GM21526 (cell line): Measurements from ENCODE around the gene COA6.
"Not testable (repeated sequence)": the region's sequence is repeated elsewhere in the genome, so short reads cannot be mapped to it uniquely, and the experiment has no call there.

Experiments
- ATAC-seq: cut with Tn5 transposase; IDR thresholded peaks from one replicate; pipeline ENCODE4 v1.9.1; 2021; ENCODE audit warnings: moderate library complexity; ENCODE audit not compliant: unreplicated experiment, low FRiP score

The COA6 gene, protein sequence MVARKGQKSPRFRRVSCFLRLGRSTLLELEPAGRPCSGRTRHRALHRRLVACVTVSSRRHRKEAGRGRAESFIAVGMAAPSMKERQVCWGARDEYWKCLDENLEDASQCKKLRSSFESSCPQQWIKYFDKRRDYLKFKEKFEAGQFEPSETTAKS

DNA sequence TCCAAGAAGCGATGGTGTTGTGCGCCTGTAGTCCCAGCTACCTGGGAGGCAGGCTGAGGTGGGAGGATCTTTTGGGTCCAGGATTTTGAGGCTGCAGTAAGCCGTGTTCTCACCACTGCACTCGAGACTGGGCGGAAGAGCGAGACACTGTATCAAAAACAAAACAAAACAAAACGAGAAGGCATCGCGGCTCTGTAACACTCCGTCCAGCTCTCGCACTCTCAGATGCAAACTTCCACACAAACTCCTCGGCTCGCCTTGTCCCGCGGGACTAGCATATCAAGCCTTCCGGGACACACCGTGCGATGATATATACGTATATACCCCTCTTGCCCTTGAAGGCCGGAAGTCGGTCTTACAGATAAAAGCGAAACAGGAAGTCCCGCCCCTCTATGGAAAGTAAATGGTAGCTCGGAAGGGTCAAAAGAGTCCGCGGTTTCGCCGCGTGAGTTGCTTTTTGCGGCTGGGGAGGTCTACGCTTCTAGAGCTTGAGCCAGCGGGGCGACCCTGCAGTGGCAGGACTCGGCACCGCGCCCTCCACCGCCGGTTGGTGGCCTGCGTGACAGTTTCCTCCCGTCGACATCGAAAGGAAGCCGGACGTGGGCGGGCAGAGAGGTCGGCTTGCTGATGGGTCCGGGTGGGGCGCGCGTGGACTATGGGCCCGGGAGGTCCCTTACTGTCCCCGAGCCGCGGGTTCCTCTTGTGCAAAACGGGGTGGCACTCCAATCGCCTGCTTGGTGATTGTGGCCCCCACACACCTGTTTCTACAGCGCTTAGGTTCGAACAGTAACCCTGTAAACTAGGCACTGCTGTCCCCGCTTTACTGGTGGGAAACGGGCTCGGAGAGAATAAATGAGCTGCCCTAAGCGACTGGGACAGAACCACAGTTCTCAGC is at the start of gene COA6:
Gene COA6, plus strand, starts transcription at position 393 of the 895 bp plus-strand sequence. Its CDS starts 11 bp downstream, at position 404.
- peak; percentile 91 for ATAC-seq

DNA sequence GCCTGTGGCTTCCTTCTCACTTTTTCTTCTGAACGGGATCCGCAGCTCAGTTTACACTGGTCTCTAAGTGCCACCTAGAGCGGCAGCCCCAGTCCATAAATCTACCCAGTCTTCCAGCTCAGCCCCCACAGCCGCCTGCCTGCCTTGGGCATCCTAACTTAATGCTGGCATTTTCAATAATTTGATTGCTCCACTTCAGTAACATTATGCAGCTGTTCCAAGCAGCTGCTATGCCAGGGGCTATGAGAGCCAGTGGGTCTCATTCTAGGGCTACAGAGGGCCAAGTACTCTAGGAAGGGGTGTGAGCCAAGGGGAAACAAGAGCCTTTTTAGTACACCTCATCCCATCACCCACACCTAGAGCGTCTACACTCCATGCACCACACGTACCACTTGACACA is 48.4 kb upstream of the COA6 start:
- no peak for ATAC-seq

DNA sequence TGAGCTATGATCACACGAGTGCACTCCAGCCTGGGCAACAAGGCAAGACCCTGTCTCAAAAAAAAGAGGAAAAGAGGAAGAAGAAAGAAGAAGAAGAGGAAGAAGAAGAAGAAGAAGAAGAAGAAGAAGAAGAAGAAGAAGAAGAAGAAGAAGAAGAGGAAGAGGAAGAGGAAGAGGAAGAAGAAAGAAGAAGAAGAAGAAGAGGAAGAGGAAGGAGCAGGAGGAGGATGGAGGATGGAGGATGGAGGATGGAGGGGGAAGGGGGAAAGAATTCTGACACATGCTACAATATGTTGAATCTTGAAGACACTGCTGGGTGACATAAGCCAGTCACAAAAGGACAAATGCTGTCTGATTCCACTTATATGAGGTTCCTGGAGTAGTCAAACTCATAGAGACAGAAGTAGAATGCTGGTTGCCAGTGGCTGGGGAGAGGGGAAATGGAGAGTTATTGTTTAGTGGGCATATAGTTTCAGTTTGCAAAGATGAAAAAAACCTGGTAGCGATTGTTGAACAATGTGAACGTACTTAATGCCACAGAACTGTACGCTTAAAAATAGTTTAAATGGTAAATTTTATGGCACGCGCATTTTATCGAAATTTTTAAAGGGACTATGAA is 47.3 kb upstream of the COA6 start:
- ATAC-seq, result no peak

DNA sequence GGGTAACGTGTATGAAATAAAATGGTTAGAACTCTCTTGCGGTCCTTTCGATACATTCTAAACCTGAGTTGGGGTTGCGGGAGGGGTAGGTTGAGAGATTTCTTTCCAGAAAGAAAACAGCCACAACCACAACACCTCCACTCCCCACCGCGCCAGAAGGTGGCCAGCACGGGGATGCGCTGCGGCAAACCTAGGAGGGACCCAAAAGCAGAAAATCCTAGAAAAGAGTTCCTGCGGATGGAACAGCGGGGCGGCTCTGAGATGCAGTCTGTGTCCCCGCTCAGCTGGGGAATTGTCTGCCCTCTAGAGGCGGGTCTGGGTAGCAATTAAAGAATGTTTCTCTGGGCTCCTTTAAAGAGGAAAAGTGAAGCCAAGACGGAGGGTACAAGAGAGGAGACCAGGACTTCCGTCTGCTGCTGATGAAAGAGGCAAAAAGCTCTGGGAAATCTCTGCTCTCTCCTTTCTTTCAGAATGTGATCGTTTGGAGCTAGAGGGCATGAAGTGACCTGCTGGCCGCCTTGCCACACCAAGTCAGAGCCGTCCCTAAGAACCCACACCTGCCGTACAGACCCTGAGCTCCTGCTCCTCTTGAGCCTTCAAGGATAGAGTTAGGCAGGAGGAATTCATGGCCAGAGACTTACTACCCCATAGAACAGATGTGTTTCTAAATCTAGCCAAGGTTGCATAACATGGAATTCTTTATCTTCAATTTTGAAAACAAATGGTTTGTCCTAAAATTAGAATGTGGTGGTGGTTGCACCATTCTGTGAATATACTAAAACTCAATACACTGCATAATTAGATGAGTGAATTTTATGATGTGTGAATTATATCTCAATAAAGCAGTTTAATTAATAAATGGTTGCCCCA is 46.5 kb upstream of the COA6 start:
- no peak for ATAC-seq

DNA sequence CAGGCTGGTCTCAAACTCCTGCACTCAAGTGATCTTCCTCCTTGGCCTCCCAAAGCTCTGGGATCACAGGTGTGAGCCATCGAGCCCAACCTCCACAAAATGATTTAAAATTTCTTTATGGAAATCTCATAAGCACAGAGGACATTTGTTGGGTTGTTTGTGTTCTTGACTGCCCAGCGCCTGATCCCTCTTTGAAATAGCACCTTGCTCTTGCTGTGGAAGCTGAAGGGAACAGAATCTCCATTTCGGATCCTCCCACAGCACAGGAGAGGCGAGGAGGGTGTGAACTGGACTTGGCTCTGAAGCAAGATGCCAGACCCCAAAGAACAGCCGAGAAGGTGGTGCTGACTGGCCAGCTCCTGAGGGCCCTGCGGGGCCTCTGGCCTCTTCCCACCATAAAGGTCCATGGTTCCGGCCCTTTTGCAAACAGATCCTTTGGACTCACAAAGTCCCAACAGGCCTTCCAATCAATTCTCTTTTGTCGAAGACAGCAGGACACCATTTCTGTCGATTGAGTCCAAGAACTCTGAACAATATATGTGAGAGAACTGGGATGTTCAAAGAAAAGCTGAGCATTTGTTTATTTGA is 45.6 kb upstream of the COA6 start:
- ATAC-seq, result no peak

DNA sequence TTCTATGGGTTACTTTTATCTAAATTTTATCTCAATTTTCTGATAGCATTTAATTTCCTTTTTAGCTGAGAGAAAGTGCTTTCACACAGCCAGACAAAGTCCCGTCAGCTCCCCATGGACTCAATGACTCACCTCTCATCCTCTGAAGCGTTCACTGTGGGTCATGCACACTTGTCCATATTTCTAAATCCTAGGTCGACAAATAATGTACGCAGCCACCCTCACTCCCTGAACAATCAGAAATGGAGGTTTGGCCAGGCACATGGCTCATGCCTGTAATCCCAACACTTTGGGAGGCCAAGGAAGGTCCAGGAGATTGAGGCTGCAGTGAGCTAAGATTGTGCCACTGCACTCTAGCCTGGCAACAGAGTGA is 42.4 kb upstream of the COA6 start:
- no peak for ATAC-seq

GRCh38 chr1:234331507-234331906 is 41.7 kb upstream of the COA6 start:
- no peak for ATAC-seq

GRCh38 chr1:234336359-234336758 is 36.9 kb upstream of the COA6 start:
- ATAC-seq, result no peak

DNA sequence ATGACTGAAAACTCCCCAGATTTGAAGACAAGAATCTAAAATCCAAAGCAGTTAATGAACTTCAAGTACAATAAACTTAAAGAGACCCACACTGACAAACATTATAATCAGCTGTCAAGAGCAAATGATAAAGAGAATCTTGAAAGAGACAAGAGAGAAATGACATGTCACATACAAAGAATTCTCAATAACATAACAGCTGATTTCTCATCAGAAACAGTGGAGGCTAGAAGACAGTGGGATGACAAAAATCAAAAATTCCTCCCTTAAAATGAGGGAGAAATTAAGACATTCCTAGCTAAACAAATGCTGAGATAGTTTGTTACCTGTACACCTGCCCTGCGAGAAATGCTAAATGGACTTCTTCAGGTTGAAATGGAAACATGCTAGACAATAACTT is 36.0 kb upstream of the COA6 start:
- no peak for ATAC-seq

DNA sequence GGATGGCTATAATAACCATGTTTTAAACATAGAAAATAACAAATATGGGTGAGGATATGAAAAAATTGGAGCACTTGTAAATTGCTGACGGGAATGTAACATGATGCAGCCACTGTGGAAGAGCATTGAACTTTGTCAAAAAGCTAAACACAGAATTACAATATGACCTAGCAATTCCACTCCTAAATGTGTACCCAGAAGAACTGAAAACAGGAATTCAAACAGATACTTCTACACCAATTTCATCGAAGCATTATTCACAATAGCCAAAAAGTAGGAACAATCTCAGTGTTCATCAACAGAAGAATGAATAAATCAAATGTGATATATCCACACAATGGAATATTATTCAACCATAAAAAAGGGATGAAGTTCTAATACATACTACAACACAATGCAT is 32.7 kb upstream of the COA6 start:
- ATAC-seq, result no peak

GRCh38 chr1:234342774-234343173 is 30.5 kb upstream of the COA6 start:
- no peak for ATAC-seq

- ATAC-seq, result no peak
Observed at GRCh38 chr1:234345237-234345636, 28.0 kb upstream of the COA6 start.

DNA sequence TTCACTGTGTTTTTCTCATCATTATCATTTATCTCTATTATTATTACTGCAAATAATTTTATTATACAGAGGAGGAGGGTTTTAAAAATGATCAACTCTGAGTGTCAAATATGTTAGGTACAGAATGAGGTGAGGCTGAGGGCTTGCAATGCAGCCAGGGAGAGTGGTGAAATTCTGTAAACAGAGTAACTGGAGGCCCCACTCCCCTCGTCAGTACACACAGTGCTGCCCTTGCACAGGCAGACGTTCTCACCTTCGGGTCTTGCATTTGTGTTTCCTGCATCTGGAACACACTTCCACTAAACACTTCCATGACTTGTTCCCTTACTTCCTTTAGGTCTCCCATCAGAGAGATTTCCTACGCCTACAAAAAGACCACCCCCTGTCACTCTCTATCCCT is 24.3 kb upstream of the COA6 start:
- ATAC-seq, result no peak

- no peak for ATAC-seq
Observed at GRCh38 chr1:234355782-234356510, 17.3 kb upstream of the COA6 start.

DNA sequence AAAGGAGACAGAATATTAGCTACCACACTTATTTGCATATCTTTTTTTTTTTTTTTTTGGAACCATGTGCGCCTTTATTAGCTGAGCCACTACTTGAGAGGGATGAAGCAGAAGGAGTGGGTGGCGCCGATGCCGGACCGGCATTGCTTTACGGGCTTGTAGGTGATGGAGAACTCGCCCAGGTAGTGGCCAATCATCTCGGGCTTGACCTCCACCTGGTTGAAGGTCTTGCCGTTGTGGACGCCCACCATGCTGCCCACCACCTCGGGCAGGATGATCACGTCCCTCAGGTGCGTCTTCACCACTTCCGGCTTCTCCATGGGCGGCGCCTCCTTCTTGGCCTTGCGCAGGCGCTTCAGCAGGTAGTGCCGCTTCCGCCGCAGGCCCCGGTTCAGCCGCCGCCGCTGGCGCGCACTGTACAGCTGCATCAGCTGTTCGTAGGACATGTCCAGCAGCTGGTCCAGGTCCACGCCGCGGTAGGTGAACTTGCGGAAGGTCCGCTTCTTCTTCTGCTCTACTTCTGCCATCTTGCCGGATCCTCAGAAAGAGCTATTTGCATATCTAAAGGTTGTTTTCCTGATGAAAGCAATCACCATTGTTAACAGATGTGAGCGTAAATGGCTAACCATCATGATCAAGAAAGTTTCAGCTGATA is 16.5 kb upstream of the COA6 start:
- not testable (repeated sequence) for ATAC-seq

- no peak for ATAC-seq
Observed at GRCh38 chr1:234357831-234358230, 15.4 kb upstream of the COA6 start.

- no peak for ATAC-seq
Observed at GRCh38 chr1:234361102-234361603, 12.1 kb upstream of the COA6 start.

DNA sequence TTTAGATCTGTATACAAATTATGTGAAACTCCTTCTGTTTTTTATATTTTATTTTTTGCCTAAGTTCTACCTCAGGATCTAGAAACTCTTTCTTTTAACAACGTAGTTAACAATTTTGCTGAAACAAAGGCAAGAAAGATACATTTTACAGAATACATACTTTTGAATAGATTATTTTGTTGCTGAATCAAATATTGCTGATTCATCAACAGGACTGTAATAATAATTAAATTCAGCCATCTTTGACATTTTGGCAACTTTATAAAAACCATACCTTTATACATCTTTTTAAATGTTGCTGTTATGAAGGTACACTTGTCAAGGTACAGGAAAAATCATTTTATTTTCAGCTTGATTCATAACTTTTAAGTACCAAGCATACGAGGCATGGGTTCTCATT is 10.7 kb upstream of the COA6 start:
- ATAC-seq, result no peak
